HL-60 (cell line): ENCODE data around the gene ZNF691.
"Not testable (repeated sequence)": the region's sequence is repeated elsewhere in the genome, so short reads cannot be mapped to it uniquely, and the experiment has no call there.

Source experiments
- POLR2AphosphoS5 ChIP-seq: IDR thresholded peaks from 2 replicates; pipeline ENCODE4 v1.6.1; 2012; ENCODE audit warnings: low read depth
- TF ChIP-seq, protein P1 (sequence below): IDR thresholded peaks from one replicate; pipeline ENCODE4 v1.5.1; 2011; ENCODE audit warnings: low read length, control low read depth, inconsistent platforms; ENCODE audit not compliant: insufficient read depth

DNA sequence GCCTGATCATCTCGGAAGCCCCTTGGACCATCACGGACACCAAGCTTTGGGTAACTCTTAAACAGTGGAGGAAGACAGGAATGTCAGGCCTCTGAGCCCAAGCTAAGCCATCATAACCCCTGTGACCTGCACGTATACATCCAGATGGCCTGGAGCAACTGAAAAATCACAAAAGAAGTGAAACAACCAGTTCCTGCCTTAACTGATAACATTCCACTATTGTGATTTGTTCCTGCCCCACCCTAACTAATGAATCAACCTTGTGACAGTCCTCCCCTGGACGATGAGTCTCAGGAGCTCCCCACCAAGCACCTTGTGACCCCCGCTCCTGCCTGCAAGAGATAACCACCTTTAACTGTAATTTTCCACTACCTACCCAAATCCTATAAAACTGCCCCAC is 13.0 kb downstream of the ZNF691 start:
- TF ChIP-seq, protein P1, sequence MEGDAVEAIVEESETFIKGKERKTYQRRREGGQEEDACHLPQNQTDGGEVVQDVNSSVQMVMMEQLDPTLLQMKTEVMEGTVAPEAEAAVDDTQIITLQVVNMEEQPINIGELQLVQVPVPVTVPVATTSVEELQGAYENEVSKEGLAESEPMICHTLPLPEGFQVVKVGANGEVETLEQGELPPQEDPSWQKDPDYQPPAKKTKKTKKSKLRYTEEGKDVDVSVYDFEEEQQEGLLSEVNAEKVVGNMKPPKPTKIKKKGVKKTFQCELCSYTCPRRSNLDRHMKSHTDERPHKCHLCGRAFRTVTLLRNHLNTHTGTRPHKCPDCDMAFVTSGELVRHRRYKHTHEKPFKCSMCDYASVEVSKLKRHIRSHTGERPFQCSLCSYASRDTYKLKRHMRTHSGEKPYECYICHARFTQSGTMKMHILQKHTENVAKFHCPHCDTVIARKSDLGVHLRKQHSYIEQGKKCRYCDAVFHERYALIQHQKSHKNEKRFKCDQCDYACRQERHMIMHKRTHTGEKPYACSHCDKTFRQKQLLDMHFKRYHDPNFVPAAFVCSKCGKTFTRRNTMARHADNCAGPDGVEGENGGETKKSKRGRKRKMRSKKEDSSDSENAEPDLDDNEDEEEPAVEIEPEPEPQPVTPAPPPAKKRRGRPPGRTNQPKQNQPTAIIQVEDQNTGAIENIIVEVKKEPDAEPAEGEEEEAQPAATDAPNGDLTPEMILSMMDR, result not testable (repeated sequence)
- not testable (repeated sequence) for TF ChIP-seq POLR2AphosphoS5
